Endodermal cell (in vitro differentiated cells): ENCODE measurements around the gene TMEM213. TPM values are rescaled to one million over a fixed set of nuclear protein-coding genes. Genes with fewer than 3 reads are reported as not detected.

Experiments used
- DNase-seq: peaks from one replicate; pipeline ENCODE4 v3.0.0-alpha.2; 2017
- H3K27ac ChIP-seq: 2 replicates; pipeline ENCODE4 v1.5.1; 2013; ENCODE audit warnings: mild to moderate bottlenecking, low read depth, low read length, moderate library complexity
- H3K27me3 ChIP-seq: 2 replicates; pipeline ENCODE4 v1.6.1; 2013; ENCODE audit warnings: mild to moderate bottlenecking, low read length, moderate library complexity; ENCODE audit not compliant: insufficient read depth, control insufficient read depth, poor library complexity, severe bottlenecking
- H3K36me3 ChIP-seq: 2 replicates; pipeline ENCODE4 v1.7.0; 2013; ENCODE audit warnings: mild to moderate bottlenecking, low read length, moderate library complexity; ENCODE audit not compliant: control insufficient read depth, insufficient read depth
- H3K4me1 ChIP-seq: one replicate; pipeline ENCODE4 v1.7.0; 2013; ENCODE audit warnings: low read length; ENCODE audit not compliant: control insufficient read depth, insufficient read depth
- H3K4me3 ChIP-seq: 2 replicates; pipeline ENCODE4 v1.5.1; 2013; ENCODE audit warnings: mild to moderate bottlenecking, low read length, moderate library complexity
- H3K9ac ChIP-seq: 2 replicates; pipeline ENCODE4 v1.6.1; 2013; ENCODE audit warnings: mild to moderate bottlenecking, low read length, moderate library complexity; ENCODE audit not compliant: poor library complexity, severe bottlenecking; ENCODE audit errors: extremely low read depth
- H3K9me3 ChIP-seq: 2 replicates; pipeline ENCODE4 v1.6.1; 2013; ENCODE audit warnings: mild to moderate bottlenecking, low read length, moderate library complexity; ENCODE audit not compliant: control insufficient read depth
- H3K27ac Mint-ChIP-seq: 2 replicates; pipeline ENCODE4 v1.8.0; 2020; ENCODE audit warnings: mixed read lengths
- H3K27me3 Mint-ChIP-seq: 2 replicates; pipeline ENCODE4 v1.8.0; 2021; ENCODE audit warnings: mild to moderate bottlenecking, mixed read lengths; ENCODE audit not compliant: insufficient read depth
- H3K36me3 Mint-ChIP-seq: 2 replicates; pipeline ENCODE4 v1.8.0; 2020; ENCODE audit warnings: low read depth, mixed read lengths
- H3K4me1 Mint-ChIP-seq: 2 replicates; pipeline ENCODE4 v1.8.0; 2020; ENCODE audit warnings: mixed read lengths
- H3K4me3 Mint-ChIP-seq: 2 replicates; pipeline ENCODE4 v1.8.0; 2020; ENCODE audit warnings: mild to moderate bottlenecking, moderate library complexity, mixed read lengths
- H3K9me3 Mint-ChIP-seq: 2 replicates; pipeline ENCODE4 v1.8.0; 2020; ENCODE audit warnings: mild to moderate bottlenecking, mixed read lengths
- WGBS, 2 experiments: methylation state at CpG; one replicate each; pipeline versions ENCODE4 v1.1.5 to v1.1.7; 2013; ENCODE audit warnings: missing lambda C conversion rate in 2 of 2, mixed read lengths in 1 of 2; ENCODE audit not compliant: insufficient coverage in 1 of 2, insufficient read length in 1 of 2; 5-methylcytosine and 5-hydroxymethylcytosine counted together
- total RNA-seq, 2 donors: library from RNA; stranded (reverse); fragmentation: NEBNext Ultra II Directional in 1 of 2; extraction: Animal tissue kit (Norgen Biotek cat#: 25700) in 1 of 2; gene quantifications; 2 replicates in 1 of 2; 3 replicates in 1 of 2; pipeline ENCODE4 v1.2.1, GENCODE V29; 2021
- TF ChIP-seq, protein P1 (sequence below): fragments of 200-600 bp; sonication (generic); conservative IDR thresholded peaks from 2 replicates; pipeline ENCODE4 v1.5.0; 2021; ENCODE audit warnings: antibody characterized with exemption, mild to moderate bottlenecking

The TMEM213 gene
- total RNA-seq, 2 donors from 2014 or later: not detected

DNA sequence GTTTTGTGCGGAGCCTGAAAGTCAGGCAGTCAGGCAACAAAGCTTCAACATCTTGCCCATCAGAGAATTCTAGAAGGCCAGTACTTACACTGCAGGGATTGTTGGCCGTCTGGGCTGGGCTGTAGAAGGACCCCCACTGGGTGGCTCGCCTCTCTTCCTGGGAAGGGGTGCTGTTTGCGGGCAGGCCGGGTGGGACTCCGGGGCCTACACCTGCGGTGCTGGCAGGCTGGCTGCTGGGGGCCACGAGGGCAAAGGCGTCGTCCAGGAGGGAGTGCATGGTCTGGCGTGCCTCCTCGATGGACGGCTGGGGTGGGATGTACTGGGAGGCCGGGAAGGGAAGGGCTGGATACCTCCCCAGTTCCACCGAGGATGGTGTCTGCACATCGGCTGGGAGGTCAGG, 63.3 kb downstream of the TMEM213 start:
- peaks cover 55% of the 10 kb centered on the region for H3K36me3 ChIP-seq
- H3K27me3 ChIP-seq: no peaks in the 10 kb centered on the region
- H3K9me3 Mint-ChIP-seq: peaks cover 7% of the 10 kb centered on the region
- no peak overlapping the region for H3K27ac ChIP-seq
- no peak overlapping the region for H3K4me3 Mint-ChIP-seq
- WGBS, 2 experiments: 94 to 97% methylated on average over 11 to 16 of the region's 16 CpGs
- H3K27me3 Mint-ChIP-seq: no peaks in the 10 kb centered on the region
- peaks cover 80% of the 10 kb centered on the region for H3K36me3 Mint-ChIP-seq
- H3K9ac ChIP-seq: no peak overlapping the region
- TF ChIP-seq, protein P1, sequence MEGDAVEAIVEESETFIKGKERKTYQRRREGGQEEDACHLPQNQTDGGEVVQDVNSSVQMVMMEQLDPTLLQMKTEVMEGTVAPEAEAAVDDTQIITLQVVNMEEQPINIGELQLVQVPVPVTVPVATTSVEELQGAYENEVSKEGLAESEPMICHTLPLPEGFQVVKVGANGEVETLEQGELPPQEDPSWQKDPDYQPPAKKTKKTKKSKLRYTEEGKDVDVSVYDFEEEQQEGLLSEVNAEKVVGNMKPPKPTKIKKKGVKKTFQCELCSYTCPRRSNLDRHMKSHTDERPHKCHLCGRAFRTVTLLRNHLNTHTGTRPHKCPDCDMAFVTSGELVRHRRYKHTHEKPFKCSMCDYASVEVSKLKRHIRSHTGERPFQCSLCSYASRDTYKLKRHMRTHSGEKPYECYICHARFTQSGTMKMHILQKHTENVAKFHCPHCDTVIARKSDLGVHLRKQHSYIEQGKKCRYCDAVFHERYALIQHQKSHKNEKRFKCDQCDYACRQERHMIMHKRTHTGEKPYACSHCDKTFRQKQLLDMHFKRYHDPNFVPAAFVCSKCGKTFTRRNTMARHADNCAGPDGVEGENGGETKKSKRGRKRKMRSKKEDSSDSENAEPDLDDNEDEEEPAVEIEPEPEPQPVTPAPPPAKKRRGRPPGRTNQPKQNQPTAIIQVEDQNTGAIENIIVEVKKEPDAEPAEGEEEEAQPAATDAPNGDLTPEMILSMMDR: no peak
- H3K9me3 ChIP-seq: peaks cover 18% of the 10 kb centered on the region
- peak; percentile 27 for DNase-seq
- no peaks in the 10 kb centered on the region for H3K4me1 Mint-ChIP-seq
- H3K4me1 ChIP-seq: no peaks in the 10 kb centered on the region
- no peak overlapping the region for H3K27ac Mint-ChIP-seq
- no peak overlapping the region for H3K4me3 ChIP-seq

DNA sequence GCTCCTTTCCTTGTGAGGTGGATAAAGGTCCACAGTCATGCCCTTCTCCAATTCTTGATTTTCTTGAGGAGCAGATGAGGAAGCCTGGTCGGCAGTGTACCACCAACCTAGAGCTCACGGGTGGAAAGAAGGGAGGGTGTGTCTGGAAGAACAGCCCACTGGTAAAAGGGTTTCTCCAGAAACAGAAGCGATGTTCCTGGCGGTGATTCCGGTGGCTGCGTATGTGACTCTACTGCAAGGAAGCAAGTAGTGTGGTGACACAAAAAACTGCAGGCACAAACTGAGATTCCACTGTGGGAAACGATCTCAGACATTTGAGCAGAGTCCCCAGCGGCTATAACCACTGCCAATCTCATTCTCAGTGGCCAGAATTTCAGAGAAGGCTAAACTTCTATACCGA, 66.1 kb downstream of the TMEM213 start:
- no peak overlapping the region for H3K9ac ChIP-seq
- 92 to 96% methylated on average over 9 of the region's 9 CpGs for WGBS, 2 experiments
- no peak overlapping the region for H3K4me3 ChIP-seq
- no peak overlapping the region for H3K4me3 Mint-ChIP-seq
- no peaks in the 10 kb centered on the region for H3K27me3 Mint-ChIP-seq
- H3K36me3 Mint-ChIP-seq: peaks cover 67% of the 10 kb centered on the region
- peaks cover 45% of the 10 kb centered on the region for H3K36me3 ChIP-seq
- H3K27me3 ChIP-seq: no peaks in the 10 kb centered on the region
- no peaks in the 10 kb centered on the region for H3K4me1 ChIP-seq
- TF ChIP-seq, protein P1: no peak
- H3K9me3 ChIP-seq: no peaks in the 10 kb centered on the region
- H3K27ac ChIP-seq: no peak overlapping the region
- peaks cover 2% of the 10 kb centered on the region for H3K9me3 Mint-ChIP-seq
- H3K27ac Mint-ChIP-seq: no peak overlapping the region
- DNase-seq: no peak
- no peaks in the 10 kb centered on the region for H3K4me1 Mint-ChIP-seq

DNA sequence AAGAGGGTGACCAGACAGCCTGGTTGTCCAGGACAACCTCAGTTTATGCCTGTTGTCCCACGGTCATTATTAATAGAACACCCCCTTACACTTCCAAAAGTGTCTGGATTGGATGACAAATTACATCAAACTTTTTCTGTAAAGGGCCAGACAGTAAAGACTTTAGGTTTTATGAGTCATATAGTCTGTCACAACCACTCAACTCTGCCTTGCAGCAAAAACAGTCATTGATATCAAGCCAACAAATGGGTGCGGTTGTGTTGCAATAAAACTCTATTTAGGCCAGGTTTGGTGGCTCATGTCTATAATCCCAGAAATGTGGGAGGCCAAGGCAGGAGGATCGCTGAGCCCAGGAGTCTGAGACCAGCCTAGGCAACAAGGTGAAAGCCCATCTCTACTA, 66.9 kb downstream of the TMEM213 start:
- Histone ChIP-seq H3K4me1 (no peaks in the 10 kb centered on the region), H3K27me3 (no peaks in the 10 kb centered on the region), H3K27ac (no peak overlapping the region), H3K9me3 (no peaks in the 10 kb centered on the region), H3K36me3 (peaks cover 45% of the 10 kb centered on the region), H3K4me3 (no peak overlapping the region), H3K9ac (no peak overlapping the region)
- DNase-seq: peak; percentile 1
- TF ChIP-seq, protein P1: no peak
- H3K27ac Mint-ChIP-seq: no peak overlapping the region
- WGBS, 2 experiments: 93 to 99% methylated on average over 2 to 3 of the region's 3 CpGs
- no peaks in the 10 kb centered on the region for H3K4me1 Mint-ChIP-seq
- H3K9me3 Mint-ChIP-seq: no peaks in the 10 kb centered on the region
- H3K27me3 Mint-ChIP-seq: no peaks in the 10 kb centered on the region
- H3K36me3 Mint-ChIP-seq: peaks cover 67% of the 10 kb centered on the region
- H3K4me3 Mint-ChIP-seq: no peak overlapping the region
